Activated CD8-positive, alpha-beta memory T cell treated with anti-CD3 and anti-CD28 coated beads, Interleukin-2, amount 10 ng/mL, durations not matched to agents 7 days and 5 days (primary cell): ENCODE measurements around the gene PPAT. TPM values are rescaled to one million over a fixed set of nuclear protein-coding genes. Genes with fewer than 3 reads are reported as not detected.

Experiments used
- ATAC-seq: fragments of 150-1000 bp; cut with Tn5 transposase; one replicate; pipeline ENCODE4 v1.10.0; 2021; ENCODE audit warnings: moderate library complexity
- CTCF ChIA-PET: fragments of 350-600 bp; sonication (Branson Sonifier 250); formaldehyde crosslinking; loops from one replicate; lab custom pipeline; 2021; ENCODE audit warnings: antibody characterized with exemption; lab: Charles Lee
- DNase-seq: peaks from one replicate; pipeline ENCODE4 v3.0.0-alpha.2; 2020
- H3K27ac Mint-ChIP-seq: one replicate; pipeline ENCODE4 v1.8.0; 2021; ENCODE audit warnings: mild to moderate bottlenecking, mixed read lengths
- H3K27me3 Mint-ChIP-seq: one replicate; pipeline ENCODE4 v1.8.0; 2021; ENCODE audit warnings: mixed read lengths
- H3K36me3 Mint-ChIP-seq: one replicate; pipeline ENCODE4 v1.8.0; 2021; ENCODE audit warnings: mild to moderate bottlenecking, mixed read lengths
- H3K4me1 Mint-ChIP-seq: one replicate; pipeline ENCODE4 v1.8.0; 2021; ENCODE audit warnings: mixed read lengths
- H3K4me3 Mint-ChIP-seq: one replicate; pipeline ENCODE4 v1.8.0; 2021; ENCODE audit warnings: mild to moderate bottlenecking, moderate library complexity, mixed read lengths
- H3K9me3 Mint-ChIP-seq: one replicate; pipeline ENCODE4 v1.8.0; 2022; ENCODE audit warnings: low read depth, mixed read lengths
- total RNA-seq, 2 experiments: library from RNA; stranded (reverse); gene quantifications; one replicate each; pipeline ENCODE4 v1.2.3, GENCODE V29; 2021

PPAT gene
- total RNA-seq, 2 experiments from 2014 or later, result 27.1 to 41.4 TPM

GRCh38 chr4:56426273-56426672, 9.1 kb downstream of the PPAT start:
- no peak overlapping the region for H3K4me3 Mint-ChIP-seq
- H3K27ac Mint-ChIP-seq, result no peak overlapping the region
- no peaks in the 10 kb centered on the region for H3K27me3 Mint-ChIP-seq
- peaks cover 39% of the 10 kb centered on the region for H3K4me1 Mint-ChIP-seq
- ATAC-seq, result no peak
- CTCF ChIA-PET, result interaction anchor here (1.1 to 4.7 kb wide), 3 partner anchors 10 to 377 kb away, joined by 3 to 41 read pairs (median 5); partner anchors contain the start of genes PAICS and PPAT
- peaks cover 12% of the 10 kb centered on the region for H3K36me3 Mint-ChIP-seq
- DNase-seq, result no peak
- no peaks in the 10 kb centered on the region for H3K9me3 Mint-ChIP-seq

- no peak overlapping the region for H3K27ac Mint-ChIP-seq
- H3K4me1 Mint-ChIP-seq, result peaks cover 35% of the 10 kb centered on the region
- CTCF ChIA-PET, result interaction anchor here (0.7 to 4.7 kb wide), 7 partner anchors 10 to 411 kb away, joined by 3 to 41 read pairs (median 5); partner anchors contain the start of genes PAICS and PPAT
- H3K4me3 Mint-ChIP-seq, result no peak overlapping the region
- no peaks in the 10 kb centered on the region for H3K9me3 Mint-ChIP-seq
- no peaks in the 10 kb centered on the region for H3K27me3 Mint-ChIP-seq
- H3K36me3 Mint-ChIP-seq, result peaks cover 10% of the 10 kb centered on the region
- ATAC-seq (no peak), DNase-seq (no peak)
Measured at GRCh38 chr4:56425518-56425917, 9.9 kb downstream of the PPAT start.

DNA sequence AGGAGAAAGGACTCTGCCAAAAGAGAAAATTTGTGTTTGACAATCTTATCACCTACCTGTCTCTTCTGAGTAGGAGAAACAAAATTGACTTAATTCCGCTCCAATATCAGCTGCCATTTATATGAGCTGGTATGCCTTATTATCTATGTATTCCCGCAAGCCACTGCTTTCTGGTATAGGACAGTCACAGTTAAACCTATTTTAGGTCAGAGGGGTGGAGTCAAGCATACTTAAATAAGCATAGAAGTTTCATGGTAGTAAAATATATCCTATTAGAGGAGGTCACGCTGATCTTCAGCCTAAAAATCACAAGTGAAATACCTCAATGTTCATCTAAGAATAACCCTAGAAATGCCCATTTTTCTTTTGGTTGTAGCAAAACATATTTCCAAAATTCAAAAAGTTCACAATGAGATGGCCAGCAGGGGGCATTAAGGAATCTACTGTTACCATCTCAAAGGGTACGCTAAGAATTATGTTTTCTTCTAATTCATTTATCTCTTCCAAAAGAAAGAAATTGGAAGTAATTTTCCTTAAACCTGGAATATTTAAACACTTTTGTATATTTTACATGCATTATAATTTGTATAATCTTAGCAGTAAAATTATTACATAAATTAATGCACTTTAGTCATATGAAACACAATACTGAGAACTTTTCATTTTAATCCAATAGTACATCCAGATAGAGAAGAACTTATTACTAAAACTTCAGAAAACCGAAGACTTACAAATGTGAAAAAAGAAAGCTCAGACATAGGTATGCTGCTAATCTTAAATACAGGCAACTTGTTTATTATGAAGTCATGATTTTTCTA, 10.5 kb downstream of the PPAT start:
- Mint-ChIP-seq H3K27me3 (no peaks in the 10 kb centered on the region), H3K4me3 (no peak overlapping the region), H3K4me1 (peaks cover 29% of the 10 kb centered on the region), H3K9me3 (no peaks in the 10 kb centered on the region), H3K36me3 (peaks cover 9% of the 10 kb centered on the region), H3K27ac (no peak overlapping the region)
- DNase-seq (no peak), ATAC-seq (no peak)
- CTCF ChIA-PET, result interaction anchor here (0.7 to 4.7 kb wide), 10 partner anchors 11 to 412 kb away, joined by 3 to 41 read pairs (median 5); partner anchors contain the start of genes AASDH, PAICS and PPAT

GRCh38 chr4:56424176-56424575, 11.2 kb downstream of the PPAT start:
- CTCF ChIA-PET, result interaction anchor here (0.7 to 4.7 kb wide), 11 partner anchors 12 to 475 kb away, joined by 3 to 41 read pairs (median 5); partner anchors contain the start of genes AASDH, CEP135, PAICS and PPAT
- Mint-ChIP-seq H3K9me3 (no peaks in the 10 kb centered on the region), H3K36me3 (peaks cover 9% of the 10 kb centered on the region), H3K4me1 (peaks cover 24% of the 10 kb centered on the region), H3K27ac (no peak overlapping the region), H3K4me3 (no peak overlapping the region), H3K27me3 (no peaks in the 10 kb centered on the region)
- ATAC-seq, result no peak
- no peak for DNase-seq

GRCh38 chr4:56417396-56417795, 18.0 kb downstream of the PPAT start:
- no peaks in the 10 kb centered on the region for H3K36me3 Mint-ChIP-seq
- DNase-seq (no peak), ATAC-seq (no peak)
- H3K27me3 Mint-ChIP-seq, result no peaks in the 10 kb centered on the region
- peaks cover 8% of the 10 kb centered on the region for H3K4me1 Mint-ChIP-seq
- H3K9me3 Mint-ChIP-seq, result no peaks in the 10 kb centered on the region
- CTCF ChIA-PET, result interaction anchor here (0.7 kb wide), 1 partner anchor 1049 kb away, joined by 3 read pairs; no protein-coding TSS in a partner anchor
- no peak overlapping the region for H3K4me3 Mint-ChIP-seq
- H3K27ac Mint-ChIP-seq, result no peak overlapping the region

GRCh38 chr4:56416349-56416748, 19.1 kb downstream of the PPAT start:
- Mint-ChIP-seq H3K4me3 (no peak overlapping the region), H3K27ac (no peak overlapping the region), H3K36me3 (no peaks in the 10 kb centered on the region), H3K9me3 (no peaks in the 10 kb centered on the region), H3K27me3 (no peaks in the 10 kb centered on the region), H3K4me1 (peaks cover 12% of the 10 kb centered on the region)
- DNase-seq (no peak), ATAC-seq (no peak)
- CTCF ChIA-PET, result no interaction called here

DNA sequence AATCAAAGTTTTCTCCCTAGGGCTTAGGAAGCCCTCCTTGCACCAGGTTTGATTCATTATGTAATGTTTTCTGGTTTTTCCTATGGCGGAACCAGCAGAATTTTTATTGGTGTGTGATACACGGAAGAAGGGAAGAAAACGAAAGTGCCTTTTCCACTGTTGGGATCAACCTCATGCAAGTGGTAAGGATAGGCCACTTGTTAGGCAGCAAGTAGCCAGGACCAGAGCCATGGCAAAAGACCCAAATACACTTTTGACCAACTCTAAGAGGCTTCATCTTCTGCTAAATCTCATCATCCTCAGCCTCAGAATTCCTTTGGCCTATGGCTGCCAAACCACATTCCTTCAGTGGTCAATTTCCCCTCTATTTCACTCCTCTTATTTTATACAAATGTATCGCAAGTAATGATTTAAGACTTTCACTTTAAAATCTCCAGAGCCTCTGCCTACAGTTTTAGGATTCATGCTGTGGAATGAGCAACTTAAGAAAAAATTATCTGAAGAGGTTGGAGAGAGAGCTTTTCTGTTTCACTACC, 21.2 kb downstream of the PPAT start:
- ATAC-seq (no peak), DNase-seq (no peak)
- Mint-ChIP-seq H3K27me3 (no peaks in the 10 kb centered on the region), H3K9me3 (no peaks in the 10 kb centered on the region), H3K4me1 (peaks cover 21% of the 10 kb centered on the region), H3K27ac (no peak overlapping the region), H3K36me3 (no peaks in the 10 kb centered on the region), H3K4me3 (no peak overlapping the region)
- CTCF ChIA-PET, result no interaction called here

DNA sequence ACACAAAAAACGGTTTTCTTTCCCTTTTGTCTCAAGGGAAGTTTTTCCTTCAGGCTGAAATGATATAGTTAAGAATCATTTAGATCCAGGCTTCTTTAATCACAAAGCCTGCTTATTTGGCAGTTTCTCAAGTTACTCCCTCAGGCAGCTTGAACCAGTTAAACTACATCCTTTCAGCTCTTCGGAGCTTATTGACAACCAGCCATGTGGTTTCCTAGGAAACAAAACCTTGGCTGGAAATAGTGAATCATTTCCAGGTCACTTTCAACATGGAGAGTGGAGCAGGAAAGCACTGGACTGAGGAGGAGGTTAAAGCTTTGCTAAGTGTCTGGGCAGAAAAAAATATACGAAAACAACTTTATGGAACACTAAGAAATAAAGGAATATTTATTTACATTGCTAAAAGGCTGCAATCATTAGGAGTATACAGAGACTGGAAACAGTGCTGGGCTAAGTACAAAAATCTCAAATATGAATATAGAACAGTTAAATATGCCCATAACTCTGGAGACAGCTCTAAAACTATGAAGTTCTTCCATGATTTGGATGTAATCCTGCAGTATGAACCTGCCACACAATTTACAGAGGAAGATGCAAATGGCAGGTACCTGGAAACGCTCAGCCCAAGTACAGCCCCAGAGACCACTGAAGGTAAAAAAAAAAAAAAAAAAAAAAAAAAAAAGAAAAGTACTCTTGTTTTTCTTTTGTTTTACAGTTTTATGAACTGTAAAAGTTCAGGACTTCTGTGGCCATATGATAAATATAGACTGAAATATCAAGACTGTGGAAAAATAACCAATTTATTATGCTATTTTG, 25.0 kb downstream of the PPAT start:
- H3K4me3 Mint-ChIP-seq, result no peak overlapping the region
- CTCF ChIA-PET, result interaction anchor here (0.9 to 1.4 kb wide), 2 partner anchors 13 to 27 kb away, joined by 3 read pairs; no protein-coding TSS in a partner anchor

DNA sequence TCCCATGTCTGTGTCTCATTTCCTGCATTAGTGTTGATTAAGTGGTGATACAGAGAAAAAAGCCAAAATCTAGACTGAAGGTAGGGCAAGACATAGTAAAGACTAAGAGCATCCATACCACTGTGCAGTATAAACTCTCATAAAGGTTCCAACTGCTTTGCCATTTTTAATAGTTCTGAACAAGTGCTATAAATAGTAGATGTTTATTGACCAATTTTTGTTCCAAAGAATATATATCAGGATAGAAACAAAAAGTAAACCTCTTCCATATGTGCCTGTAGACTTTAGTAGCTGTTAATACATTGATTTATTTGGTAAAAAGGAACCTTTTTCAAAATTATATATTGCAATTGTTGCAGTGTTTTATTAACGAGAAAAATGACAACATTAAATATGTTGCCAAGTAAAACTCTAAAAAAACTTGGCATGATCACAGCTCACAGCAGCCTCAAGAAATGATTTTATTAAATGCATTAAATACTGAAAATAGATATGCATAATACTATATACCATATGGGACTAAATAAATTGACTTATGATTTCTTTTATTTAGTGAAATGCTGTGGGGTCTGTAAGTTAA, 25.8 kb downstream of the PPAT start:
- no peak overlapping the region for H3K27ac Mint-ChIP-seq
- CTCF ChIA-PET, result no interaction called here
- H3K27me3 Mint-ChIP-seq, result no peaks in the 10 kb centered on the region
- peaks cover 15% of the 10 kb centered on the region for H3K4me1 Mint-ChIP-seq
- no peaks in the 10 kb centered on the region for H3K9me3 Mint-ChIP-seq
- ATAC-seq, result no peak
- DNase-seq, result no peak
- H3K36me3 Mint-ChIP-seq, result peaks cover 17% of the 10 kb centered on the region
- H3K4me3 Mint-ChIP-seq, result no peak overlapping the region

More for the DNA sequence above, 25.0 kb downstream of the PPAT start:
- peaks cover 15% of the 10 kb centered on the region for H3K36me3 Mint-ChIP-seq
- DNase-seq (no peak), ATAC-seq (peak; percentile 42)
- peaks cover 15% of the 10 kb centered on the region for H3K4me1 Mint-ChIP-seq
- peak overlapping the region; percentile 43 for H3K27ac Mint-ChIP-seq
- no peaks in the 10 kb centered on the region for H3K27me3 Mint-ChIP-seq
- no peaks in the 10 kb centered on the region for H3K9me3 Mint-ChIP-seq

GRCh38 chr4:56408978-56409377, 26.4 kb downstream of the PPAT start:
- ATAC-seq, result no peak
- H3K27me3 Mint-ChIP-seq, result no peaks in the 10 kb centered on the region
- H3K27ac Mint-ChIP-seq, result no peak overlapping the region
- peaks cover 17% of the 10 kb centered on the region for H3K36me3 Mint-ChIP-seq
- no peak overlapping the region for H3K4me3 Mint-ChIP-seq
- CTCF ChIA-PET, result no interaction called here
- H3K4me1 Mint-ChIP-seq, result peaks cover 15% of the 10 kb centered on the region
- no peaks in the 10 kb centered on the region for H3K9me3 Mint-ChIP-seq
- DNase-seq, result no peak

GRCh38 chr4:56406151-56406550, 29.3 kb downstream of the PPAT start:
- no peak overlapping the region for H3K27ac Mint-ChIP-seq
- ATAC-seq (no peak), DNase-seq (no peak)
- peaks cover 8% of the 10 kb centered on the region for H3K4me1 Mint-ChIP-seq
- no peak overlapping the region for H3K4me3 Mint-ChIP-seq
- H3K9me3 Mint-ChIP-seq, result no peaks in the 10 kb centered on the region
- peaks cover 23% of the 10 kb centered on the region for H3K36me3 Mint-ChIP-seq
- CTCF ChIA-PET, result no interaction called here
- H3K27me3 Mint-ChIP-seq, result no peaks in the 10 kb centered on the region

DNA sequence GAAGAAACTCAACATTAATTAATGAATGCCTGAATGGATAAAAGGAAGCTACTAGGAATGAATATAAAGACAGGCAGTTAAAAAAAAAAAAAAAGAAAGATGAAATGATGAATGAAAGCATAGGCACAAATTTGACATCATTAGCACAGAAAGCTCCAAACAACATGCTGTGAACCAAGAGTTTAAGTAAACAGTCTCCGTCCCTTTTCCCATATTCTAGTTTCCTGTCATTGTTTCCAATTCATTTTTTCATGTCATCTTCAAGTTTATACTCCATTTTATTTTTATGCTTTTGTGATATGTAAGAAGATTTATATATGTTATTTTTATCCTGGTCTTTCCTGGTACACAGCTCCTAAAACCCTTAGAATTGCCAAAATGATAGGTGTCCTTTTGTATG, 30.4 kb downstream of the PPAT start:
- Mint-ChIP-seq H3K4me3 (no peak overlapping the region), H3K27ac (no peak overlapping the region), H3K36me3 (peaks cover 30% of the 10 kb centered on the region), H3K27me3 (no peaks in the 10 kb centered on the region), H3K9me3 (no peaks in the 10 kb centered on the region), H3K4me1 (peaks cover 3% of the 10 kb centered on the region)
- ATAC-seq (no peak), DNase-seq (no peak)
- CTCF ChIA-PET, result interaction anchor here (1.7 kb wide), 1 partner anchor 18 kb away, joined by 6 read pairs; the partner anchor contains the start of gene AASDH

GRCh38 chr4:56400560-56400959, 34.9 kb downstream of the PPAT start:
- peaks cover 27% of the 10 kb centered on the region for H3K36me3 Mint-ChIP-seq
- no peak overlapping the region for H3K4me3 Mint-ChIP-seq
- H3K9me3 Mint-ChIP-seq, result no peaks in the 10 kb centered on the region
- ATAC-seq (no peak), DNase-seq (no peak)
- H3K4me1 Mint-ChIP-seq, result no peaks in the 10 kb centered on the region
- CTCF ChIA-PET, result no interaction called here
- no peaks in the 10 kb centered on the region for H3K27me3 Mint-ChIP-seq
- H3K27ac Mint-ChIP-seq, result no peak overlapping the region
